GM21825 (cell line): ENCODE measurements around the gene ZNF22.

ENCODE experiments used
- ATAC-seq: cut with Tn5 transposase; IDR thresholded peaks from one replicate; pipeline ENCODE4 v1.9.1; 2021; ENCODE audit warnings: mild to moderate bottlenecking, moderate library complexity; ENCODE audit not compliant: unreplicated experiment

ZNF22 gene

GRCh38 chr10:45000752-45001380, at the start of gene ZNF22:
Gene ZNF22 (plus strand): TSS chr10:45000923. CDS start chr10:45003369, 2,446 bp downstream.
- ATAC-seq, result peak; percentile 77

DNA sequence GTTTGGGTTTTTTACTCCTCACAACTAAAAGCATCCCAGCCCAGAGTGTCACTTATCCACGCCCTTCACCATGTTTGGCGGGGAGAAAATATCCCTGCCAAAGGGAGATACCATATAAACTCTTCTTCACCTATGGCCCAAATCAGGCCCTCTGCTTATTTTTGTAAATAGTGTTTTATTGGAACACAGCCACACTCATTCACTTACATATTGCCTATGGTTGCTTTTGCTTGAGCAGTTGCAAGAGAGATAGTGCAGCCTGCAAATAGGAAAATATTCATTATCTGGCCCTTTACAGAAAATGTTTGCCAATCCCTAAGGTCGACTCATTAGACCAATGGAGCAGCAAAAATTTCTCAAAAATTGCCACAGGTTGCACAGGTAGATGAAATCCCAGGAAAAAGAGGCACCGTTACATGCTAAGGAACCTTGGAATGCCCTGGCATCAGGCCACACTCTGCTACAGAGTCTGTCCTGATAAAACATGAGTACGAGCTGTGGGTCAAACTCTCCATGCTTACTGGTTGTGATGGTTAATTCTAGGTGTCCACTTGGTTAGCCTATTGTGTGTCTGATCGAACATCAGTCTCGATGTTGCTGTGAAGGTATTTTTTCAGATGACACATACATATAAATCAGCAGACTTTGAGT, 49.0 kb upstream of the ZNF22 start:
- no peak for ATAC-seq

- no peak for ATAC-seq
Observed at GRCh38 chr10:44952779-44953231, 47.9 kb upstream of the ZNF22 start.

- no peak for ATAC-seq
Observed at GRCh38 chr10:44954042-44954441, 46.7 kb upstream of the ZNF22 start.

DNA sequence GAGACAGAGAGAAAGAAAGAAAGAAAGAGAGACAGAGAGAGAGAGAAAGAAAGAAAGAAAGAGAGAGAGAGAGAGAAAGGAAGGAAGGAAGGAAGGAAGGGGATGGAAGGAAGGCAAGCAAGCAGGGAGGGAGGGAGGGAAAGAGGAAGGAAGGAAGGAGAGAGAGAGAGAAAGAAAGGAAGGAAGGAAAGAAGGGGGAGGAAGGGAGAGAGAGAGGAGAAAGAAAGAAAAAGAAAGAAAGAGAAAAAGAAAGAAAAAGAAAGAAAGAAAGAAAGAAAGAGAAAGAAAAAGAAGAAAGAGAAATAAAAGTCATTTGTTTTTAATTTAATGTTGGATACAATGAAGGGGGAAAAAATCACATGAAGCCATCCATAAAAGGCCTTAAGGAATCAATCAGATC, 45.8 kb upstream of the ZNF22 start:
- no peak for ATAC-seq

DNA sequence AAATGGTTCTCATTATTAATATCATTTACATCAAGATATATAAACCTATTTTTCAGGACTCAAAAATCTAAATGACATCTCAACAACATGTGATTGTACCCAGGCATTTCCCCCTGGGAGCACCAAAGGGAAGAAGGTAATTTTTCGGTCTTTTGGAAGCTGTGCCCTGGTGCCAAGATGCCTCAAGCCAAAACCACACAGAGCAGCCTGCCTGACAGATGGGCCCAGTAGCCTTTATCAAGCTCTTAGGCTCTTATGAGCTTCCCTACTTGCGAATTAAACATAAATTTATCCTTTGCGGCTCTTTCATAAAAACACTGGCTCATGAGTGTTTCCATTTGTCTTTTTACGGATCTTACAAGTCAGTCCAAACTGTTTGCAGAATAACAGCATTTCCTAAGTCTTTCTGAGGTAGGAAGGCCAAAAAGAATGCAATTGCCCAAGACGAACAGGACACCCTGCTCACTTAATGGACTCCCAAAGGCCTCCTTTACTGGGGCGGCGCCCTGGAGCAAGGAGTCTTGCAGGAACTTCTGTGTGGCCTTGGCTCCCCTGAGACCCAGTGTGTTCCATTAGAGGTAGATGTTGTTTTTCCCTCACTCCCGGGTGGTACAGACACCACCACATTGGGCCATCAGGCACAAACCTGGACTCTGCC, 45.2 kb upstream of the ZNF22 start:
- ATAC-seq, result no peak

DNA sequence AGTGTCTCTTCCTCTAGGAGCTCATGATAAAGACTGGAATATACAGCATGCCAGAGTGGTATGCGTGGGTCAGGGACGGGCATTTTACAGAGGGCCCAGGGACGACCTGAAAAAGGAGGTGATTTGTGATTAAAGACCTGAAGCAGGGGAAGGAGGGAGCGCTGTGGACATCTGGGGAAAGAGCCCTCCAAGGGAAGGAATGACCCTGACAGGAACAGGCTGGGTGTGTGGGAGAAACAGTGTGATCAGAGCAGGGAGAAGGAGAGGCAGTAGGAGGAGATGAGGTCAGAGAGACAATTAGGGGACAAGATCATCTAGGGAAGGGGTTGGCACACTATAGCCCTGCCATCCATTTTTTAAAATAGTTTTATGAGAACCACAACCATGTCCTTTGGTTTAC, 44.5 kb upstream of the ZNF22 start:
- no peak for ATAC-seq

GRCh38 chr10:44956717-44957706, 43.7 kb upstream of the ZNF22 start:
- ATAC-seq, result no peak

GRCh38 chr10:44958196-44958897, 42.4 kb upstream of the ZNF22 start:
- no peak for ATAC-seq

DNA sequence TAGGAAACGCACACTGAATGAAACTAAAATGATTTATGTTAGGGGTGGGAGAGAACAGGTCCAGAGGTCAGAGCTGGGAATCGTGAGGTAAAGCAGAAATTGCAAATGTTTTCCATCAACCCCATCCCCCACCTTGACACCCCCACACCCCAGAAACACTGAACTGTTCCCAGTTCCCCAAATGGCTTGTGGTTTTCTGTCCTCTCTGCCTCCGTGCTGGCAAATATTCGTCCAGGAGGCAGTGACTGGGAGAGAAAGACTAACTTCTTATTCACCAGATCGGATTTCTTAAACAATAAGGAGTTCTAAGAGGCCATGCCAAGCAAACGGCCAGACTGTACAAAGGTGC, 41.9 kb upstream of the ZNF22 start:
- ATAC-seq, result no peak

DNA sequence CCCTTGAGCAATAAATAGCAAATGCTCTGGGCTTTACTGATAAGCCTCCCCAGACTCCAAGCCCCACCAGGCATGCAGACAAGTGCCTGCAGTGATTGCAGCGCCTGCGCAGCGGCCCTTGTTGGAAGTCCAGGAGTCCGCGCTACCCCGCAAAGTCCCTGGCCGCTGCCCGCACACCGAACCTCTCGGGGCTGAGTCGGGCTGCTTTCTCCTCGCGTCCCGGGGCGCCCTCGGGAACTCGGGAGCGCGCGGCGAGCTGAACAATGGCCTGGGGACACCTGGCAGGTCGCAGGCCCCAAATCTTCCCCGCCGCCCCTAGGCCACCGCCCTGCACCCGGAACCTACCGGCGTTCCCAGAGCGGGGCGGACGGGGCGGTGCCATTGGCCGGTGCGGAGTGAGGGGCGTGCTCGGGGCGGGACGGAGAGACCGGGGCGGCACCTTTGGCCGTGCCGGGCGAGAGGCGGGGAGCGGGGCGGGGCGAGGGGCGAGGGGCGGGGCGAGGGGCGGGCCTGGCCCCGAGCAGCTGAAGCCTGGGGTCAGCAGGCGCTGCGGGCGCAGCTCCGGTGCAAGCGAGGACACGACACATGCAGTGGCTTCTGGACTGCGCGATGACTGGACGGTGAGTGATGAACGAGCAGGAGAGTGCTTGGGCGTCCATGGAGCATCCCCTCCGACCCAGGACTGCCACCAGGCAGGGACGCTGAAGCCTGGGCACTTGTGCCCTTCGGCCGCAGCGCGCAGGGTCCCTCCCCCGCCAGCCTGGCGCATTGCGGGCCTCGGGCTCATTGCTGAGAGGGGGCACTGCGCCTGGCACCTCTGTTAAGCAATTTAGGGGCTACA, 41.3 kb upstream of the ZNF22 start, which contains the start of gene RASSF4:
RASSF4 (plus strand) TSS at position 556 of the 841 bp plus-strand sequence. CDS start 10,401 bp downstream, outside the sequence.
- ATAC-seq, result peak; percentile 97

DNA sequence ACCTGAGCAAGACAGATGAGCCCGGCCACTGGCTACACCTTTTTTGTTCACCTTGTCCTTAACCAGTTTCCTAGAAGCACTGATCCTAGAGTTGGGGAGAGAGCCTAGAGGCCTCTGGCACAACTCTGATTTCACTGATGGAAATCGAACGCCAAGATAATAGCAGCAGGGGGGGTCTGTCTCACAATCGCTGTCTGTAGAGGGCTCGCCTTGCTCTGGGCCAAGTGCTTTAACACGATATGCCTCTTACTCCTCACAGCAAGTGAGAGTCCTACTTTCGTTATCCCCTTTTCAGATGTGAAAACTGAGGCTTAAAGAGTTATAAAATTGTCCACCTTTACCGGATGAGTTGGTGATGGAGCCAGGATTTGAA, 40.6 kb upstream of the ZNF22 start:
- no peak for ATAC-seq

GRCh38 chr10:44960482-44961229, 40.1 kb upstream of the ZNF22 start:
- ATAC-seq, result no peak

DNA sequence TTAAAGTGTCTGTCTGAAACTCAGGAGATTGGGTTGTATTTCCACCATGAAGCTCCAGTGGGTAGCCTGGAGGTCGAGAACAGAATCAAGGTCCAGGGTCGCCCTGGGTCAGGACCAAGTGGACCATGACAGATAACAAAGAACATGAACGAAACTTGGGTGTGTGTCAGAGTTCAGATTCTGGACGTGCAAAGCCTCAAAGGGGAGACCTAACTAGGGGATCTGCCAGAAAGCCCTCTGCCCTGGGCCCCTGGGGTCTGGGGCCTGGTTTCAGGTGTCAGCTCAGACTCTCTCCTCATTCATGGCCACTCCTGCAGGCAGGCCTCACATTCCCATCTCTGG, 39.5 kb upstream of the ZNF22 start:
- ATAC-seq, result no peak

GRCh38 chr10:44961931-44962750, 38.6 kb upstream of the ZNF22 start:
- no peak for ATAC-seq

DNA sequence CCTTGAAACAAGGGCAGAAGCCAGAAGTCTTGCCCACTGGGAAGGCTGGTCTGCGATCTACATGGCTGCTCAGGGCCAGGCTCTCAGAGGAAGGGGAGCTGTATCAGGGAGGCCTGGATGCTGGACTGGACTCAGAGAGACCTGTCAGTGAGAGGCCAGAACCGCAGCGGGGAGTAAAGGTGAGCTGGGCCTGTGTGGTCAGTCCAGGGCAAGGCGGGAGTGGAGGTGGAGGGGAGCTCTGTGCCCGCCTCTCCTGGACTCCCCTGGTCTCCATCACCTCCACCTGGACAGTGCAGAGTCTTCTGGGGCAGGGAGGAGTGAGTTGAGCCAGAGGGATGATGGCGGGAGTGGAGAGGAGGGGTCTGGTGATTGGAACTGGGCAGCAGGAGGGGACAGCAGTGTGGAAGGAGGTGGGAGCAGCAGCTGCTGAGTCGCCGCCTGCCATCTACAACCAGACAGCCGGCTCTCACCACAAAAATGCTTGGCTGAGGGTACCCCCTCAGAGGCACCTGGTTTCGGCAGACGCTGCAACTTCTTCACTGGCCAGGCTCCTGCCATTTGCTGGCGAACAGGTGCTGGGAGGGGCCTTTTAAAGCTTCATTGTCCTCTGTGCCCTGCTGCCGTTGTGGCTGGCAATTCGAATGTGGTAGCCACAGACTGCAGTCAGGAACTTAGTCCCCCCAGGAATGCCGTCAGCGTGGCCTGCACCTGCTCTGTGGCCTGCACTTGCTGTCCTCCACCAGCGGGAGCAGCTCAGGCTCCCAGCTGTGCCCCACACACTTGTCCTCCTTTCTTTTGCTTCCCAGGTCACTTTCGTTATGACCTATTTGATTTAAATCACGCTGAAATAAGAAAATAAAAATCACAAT, 37.6 kb upstream of the ZNF22 start:
- no peak for ATAC-seq
